Glomerular visceral epithelial cell (primary cell): ENCODE measurements around the gene IGFBP4.

Experiments used
- DNase-seq: peaks from one replicate; pipeline ENCODE4 v3.0.0-alpha.2; 2016; ENCODE audit errors: extremely low spot score

Gene IGFBP4

GRCh38 chr17:40432864-40433528 is 10.3 kb upstream of the IGFBP4 start:
- DNase-seq = no peak

- no peak for DNase-seq
Measured at GRCh38 chr17:40433551-40434415, 9.5 kb upstream of the IGFBP4 start.

GRCh38 chr17:40436636-40437035 is 6.6 kb upstream of the IGFBP4 start:
- DNase-seq = no peak

DNA sequence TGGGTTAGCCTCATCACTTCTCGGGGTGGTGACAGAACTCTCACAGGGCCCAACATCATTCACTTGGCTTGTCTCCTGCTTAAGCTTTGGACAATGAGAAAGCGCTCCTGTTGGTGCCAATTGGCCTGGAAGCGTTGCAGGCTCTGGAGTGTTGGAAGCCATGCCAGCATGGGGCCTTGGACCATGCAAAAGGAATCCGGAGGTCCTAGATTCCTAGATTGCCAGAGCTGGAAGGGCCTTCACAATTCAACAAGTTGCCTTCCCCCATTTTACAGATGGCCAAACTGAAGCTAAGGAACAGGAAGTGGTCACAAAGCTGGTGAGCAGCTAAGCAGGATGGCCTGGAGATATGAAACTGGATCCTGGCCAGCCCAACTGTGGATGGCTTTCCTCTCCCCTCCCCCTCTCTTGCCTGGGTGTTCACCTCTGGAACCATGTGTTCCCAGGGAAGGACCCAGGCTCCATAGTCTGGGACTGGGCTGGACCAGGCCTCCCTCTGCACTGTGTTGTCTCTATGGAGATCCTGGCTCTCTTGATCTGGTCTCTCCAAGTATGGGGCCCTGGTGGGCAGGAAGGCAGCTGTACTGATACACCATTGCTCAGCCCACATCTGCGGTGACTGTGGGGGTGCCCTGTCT is 6.0 kb upstream of the IGFBP4 start:
- DNase-seq = peak; percentile 23

- DNase-seq = no peak
Measured at GRCh38 chr17:40440166-40440565, 3.1 kb upstream of the IGFBP4 start.

DNA sequence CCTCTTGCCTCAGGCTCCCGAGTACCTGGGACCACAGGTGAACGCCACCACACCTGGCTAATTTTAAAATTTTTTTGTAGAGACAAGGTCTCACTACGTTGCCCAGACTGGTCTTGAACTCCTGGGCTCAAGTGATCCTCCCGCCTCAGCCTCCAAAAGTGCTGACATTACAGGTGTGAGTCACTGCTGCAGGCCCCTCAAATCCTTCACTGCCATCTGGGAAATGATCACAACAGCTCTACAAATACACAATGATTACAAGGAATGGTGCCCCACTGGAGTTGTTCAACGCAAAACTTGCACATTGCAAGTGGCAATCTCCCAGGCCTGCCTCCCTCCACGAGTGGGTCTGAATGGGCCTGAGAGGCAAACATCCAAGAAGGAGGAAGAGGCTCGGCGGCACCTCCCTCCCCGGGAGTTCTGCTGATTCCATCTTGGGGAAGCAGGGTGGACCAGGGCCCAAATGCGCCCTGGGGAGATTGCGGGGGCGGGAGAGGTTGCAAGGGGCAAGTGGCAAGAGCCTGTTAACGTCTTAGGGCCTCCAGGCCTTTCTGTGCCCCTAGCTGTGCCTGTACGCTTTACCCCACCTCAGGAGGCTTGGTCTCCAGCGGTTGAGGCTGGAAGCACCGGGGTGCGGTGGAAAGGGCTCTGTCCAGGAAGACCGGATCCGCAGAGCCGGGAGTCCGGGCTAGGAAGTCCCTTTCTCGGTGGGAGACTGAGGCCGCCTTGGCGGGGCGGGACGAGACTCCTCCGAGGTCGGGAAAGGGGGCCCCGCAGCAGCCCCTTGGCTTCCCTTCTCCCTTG is 656 bp upstream of the IGFBP4 start:
- DNase-seq = no peak

- DNase-seq = peak; percentile 20
Measured at GRCh38 chr17:40443988-40444899, 994 bp downstream of the IGFBP4 start.

DNA sequence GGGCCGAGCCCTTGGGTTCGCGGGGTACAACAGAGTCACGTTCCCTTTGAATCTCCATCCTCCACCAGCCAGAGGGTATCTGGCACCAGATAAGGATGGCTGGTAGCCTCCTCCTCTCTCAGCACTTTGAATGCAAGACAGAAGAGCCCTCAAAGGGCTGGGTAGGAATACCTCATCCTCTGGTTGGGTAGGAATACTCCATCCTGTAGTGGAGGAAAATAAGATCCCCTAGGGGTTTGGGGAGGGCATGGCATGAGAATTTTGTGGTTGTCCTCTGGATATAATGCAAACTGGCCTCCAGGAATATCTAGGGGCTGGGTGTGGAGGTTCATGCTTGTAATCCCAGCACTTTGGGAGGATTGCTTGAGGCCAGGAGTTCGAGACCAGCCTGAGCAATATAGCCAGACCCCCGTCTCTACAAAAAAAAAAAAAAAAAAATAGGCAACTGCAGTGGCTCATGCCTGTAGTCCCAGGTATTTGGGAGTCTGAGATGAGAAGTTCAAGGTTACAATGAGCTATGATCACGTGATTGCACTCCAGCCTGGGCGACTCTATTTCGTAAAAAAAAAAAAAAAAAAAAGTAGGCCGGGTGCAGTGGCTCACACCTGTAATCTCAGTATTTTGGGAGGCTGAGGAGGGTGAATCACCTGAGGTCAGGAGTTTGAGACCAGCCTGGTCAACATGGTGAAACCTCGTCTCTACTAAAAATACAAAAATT is 2.7 kb downstream of the IGFBP4 start:
- peak; percentile 25 for DNase-seq

DNA sequence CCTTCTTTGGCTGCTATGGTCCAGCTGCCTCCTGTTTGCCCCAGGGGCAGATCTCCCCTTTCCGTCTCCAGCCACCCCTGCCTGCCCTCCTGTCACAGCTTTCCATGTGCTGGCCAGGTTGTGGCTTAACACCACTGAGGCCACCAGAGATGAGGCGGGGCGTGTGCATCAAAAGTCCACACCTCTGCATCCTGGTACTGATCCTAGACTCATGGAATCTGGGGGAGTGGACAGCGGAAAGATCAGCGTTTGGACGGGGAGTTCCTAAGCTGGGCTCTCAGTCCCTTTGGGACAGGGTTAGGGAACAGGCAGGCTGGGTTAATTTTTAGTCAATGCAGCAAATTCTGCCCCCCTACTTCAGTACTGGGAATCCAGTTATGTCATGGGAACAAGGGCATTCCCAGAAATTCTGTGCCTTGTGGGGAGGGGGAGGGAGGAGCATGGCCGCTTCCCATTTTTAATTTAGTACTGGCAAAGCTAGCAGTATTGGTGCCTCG is 3.9 kb downstream of the IGFBP4 start:
- DNase-seq = no peak

DNA sequence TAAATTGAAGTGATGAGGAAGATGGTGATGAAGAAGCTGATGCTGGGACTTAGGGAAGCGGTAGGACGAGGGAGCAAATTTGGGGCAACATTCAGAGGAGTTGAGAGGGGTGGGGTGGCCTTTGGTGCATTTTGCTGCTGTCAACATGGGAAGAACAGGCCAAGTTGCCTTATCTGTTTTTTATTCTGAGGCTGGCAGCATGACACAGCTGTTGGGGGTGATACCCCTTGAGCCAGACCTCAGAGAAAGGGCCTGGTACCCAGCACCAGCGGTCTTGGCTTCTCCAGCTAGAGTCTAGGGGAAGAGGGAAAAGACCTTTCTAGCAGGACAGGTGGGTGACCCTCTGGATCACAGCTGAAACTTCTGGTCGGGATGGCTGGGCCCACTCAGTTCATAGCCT is 4.6 kb downstream of the IGFBP4 start:
- DNase-seq = no peak

DNA sequence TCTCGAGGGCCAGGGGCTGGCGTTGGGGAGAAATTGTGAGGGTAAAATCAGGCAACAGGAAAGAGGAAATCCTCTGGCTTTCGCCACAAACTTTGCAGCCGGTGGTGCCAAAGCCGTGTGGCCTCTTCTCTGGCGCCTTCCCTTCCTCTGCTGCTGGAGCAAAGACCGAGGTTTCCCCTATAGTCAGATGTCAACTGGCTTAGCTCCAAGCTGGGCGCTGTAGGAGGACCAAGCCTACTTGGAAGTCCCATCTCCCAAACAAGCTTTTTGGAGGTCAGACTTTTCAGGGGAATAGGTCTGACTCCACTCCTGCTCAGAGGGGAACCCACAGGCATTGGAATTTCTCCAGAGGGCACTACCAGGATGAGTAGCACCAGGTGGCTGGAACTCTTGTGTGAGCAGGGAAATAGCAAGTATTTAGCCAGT is 5.0 kb downstream of the IGFBP4 start:
- DNase-seq = peak; percentile 52

GRCh38 chr17:40448639-40449261 is 5.5 kb downstream of the IGFBP4 start:
- DNase-seq = peak; percentile 49

DNA sequence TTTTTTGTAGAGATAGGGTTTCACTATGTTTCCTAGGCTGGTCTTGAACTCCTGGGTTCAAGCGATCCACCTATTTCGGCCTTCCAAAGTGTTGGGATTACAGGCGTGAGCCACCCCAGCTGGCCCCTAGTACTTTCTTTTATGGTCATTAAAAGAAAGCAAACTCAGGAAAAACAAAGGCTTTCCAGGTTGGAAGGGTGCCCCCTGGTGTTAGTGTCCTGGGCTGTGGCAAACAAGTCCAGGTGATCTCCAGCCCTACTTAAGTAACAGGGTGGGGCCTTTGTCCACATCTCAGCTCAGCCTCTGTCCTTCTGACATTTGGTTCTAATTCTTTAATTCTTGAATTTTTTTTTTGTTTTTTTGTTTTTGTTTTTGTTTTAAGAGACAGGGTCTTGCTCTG is 6.9 kb downstream of the IGFBP4 start:
- DNase-seq = no peak

- DNase-seq = no peak
Measured at GRCh38 chr17:40451420-40451819, 8.2 kb downstream of the IGFBP4 start.

GRCh38 chr17:40452216-40452787 is 9.1 kb downstream of the IGFBP4 start:
- no peak for DNase-seq

DNA sequence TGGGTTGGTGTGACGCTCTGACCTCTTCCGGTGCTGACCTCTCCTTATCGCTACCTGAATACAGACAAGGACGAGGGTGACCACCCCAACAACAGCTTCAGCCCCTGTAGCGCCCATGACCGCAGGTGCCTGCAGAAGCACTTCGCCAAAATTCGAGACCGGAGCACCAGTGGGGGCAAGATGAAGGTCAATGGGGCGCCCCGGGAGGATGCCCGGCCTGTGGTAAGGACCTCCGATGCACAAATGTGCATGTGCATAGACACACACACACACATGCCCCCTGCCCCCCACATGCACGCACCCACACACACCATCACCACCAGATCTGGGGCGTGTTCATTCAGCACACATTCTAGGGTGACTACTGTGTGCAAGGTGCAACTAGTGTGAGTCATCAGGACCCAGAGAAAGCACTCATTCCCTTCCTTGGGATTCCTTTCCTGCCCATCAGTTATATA is 9.7 kb downstream of the IGFBP4 start:
- DNase-seq = no peak

DNA sequence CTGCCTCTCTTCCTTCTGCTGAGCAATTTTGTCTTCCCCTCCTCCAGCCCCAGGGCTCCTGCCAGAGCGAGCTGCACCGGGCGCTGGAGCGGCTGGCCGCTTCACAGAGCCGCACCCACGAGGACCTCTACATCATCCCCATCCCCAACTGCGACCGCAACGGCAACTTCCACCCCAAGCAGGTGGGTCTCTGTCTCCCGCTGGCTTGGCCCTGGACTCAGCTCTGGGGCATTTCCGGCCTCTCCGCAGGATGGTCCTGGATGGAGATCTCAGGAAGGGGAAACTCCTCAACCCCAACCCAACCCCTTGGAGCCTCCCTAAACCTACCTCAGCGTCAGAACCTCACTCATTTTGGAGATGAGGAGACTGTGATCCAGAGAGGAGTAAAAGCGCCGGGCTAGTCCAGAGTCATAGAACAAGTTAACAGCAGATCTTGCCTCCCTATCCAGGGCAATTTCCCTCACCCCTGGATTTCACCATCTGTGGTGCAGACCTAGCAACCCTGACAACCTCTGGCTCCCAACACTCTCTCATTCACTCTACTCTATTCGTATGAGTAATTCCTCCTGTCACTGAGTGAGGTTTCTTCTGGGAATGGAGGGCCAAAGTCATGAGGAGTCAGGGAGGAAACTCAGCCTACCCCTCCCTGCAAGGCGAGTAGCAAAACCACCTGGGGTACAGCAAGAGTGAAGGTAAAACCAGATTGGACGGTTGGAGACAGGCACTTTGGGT is 10.8 kb downstream of the IGFBP4 start:
- DNase-seq = no peak

GRCh38 chr17:40454613-40454995 is 11.4 kb downstream of the IGFBP4 start:
- DNase-seq = no peak
